ENCODE measurements around the gene SETD5. TPM values are rescaled to one million over a fixed set of nuclear protein-coding genes. Genes with fewer than 3 reads are reported as not detected.

The SETD5 gene
- total RNA-seq, 1 donor from 2014 or later = 239 TPM

- no peaks in the 10 kb centered on the region for H3K27me3 ChIP-seq
- intact Hi-C loops (cut with DNase I) = loop anchor here (10.0 kb wide), 1 partner anchor 523 kb away; the partner anchor contains the start of gene IL17RC
- TF ChIP-seq, protein P1, sequence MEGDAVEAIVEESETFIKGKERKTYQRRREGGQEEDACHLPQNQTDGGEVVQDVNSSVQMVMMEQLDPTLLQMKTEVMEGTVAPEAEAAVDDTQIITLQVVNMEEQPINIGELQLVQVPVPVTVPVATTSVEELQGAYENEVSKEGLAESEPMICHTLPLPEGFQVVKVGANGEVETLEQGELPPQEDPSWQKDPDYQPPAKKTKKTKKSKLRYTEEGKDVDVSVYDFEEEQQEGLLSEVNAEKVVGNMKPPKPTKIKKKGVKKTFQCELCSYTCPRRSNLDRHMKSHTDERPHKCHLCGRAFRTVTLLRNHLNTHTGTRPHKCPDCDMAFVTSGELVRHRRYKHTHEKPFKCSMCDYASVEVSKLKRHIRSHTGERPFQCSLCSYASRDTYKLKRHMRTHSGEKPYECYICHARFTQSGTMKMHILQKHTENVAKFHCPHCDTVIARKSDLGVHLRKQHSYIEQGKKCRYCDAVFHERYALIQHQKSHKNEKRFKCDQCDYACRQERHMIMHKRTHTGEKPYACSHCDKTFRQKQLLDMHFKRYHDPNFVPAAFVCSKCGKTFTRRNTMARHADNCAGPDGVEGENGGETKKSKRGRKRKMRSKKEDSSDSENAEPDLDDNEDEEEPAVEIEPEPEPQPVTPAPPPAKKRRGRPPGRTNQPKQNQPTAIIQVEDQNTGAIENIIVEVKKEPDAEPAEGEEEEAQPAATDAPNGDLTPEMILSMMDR (IDR thresholded peaks at IDR 0.05) = no peak
- no peaks in the 10 kb centered on the region for H3K9me3 ChIP-seq
- H3K27ac ChIP-seq = peak overlapping the region in 1 of 2 donors; percentile 27
- peaks cover 8 to 33% of the 10 kb centered on the region in 2 donors for H3K4me1 ChIP-seq
- H3K4me3 ChIP-seq = no peak overlapping the region
- peaks cover 55 to 58% of the 10 kb centered on the region in 2 donors for H3K36me3 ChIP-seq
- no peak for DNase-seq (ENCODE audit: low spot score in 2 of 2)
Measured at GRCh38 chr3:9392041-9392440, 5.4 kb upstream of the SETD5 start.

- intact Hi-C loops (cut with DNase I) = loop anchor here (1.0 to 10.0 kb wide), 3 partner anchors 32 to 617 kb away; partner anchors contain the start of genes IL17RC and THUMPD3
- peaks cover 11 to 46% of the 10 kb centered on the region in 2 donors for H3K4me1 ChIP-seq
Measured at GRCh38 chr3:9395570-9396300, 1.7 kb upstream of the SETD5 start.

GRCh38 chr3:9396301-9396631, 1.1 kb upstream of the SETD5 start:
- no peaks in the 10 kb centered on the region for H3K27me3 ChIP-seq
- peak overlapping the region; percentile 81 to 89 for H3K4me3 ChIP-seq
- H3K36me3 ChIP-seq = peaks cover 13 to 16% of the 10 kb centered on the region in 2 donors
- no peaks in the 10 kb centered on the region for H3K9me3 ChIP-seq
- intact Hi-C loops (cut with DNase I) = loop anchor here (1.0 to 10.0 kb wide), 3 partner anchors 33 to 616 kb away; partner anchors contain the start of genes IL17RC and THUMPD3
- peak; percentile 78 to 96 for DNase-seq (ENCODE audit: low spot score in 2 of 2)
- peak overlapping the region; percentile 100 for H3K27ac ChIP-seq
- TF ChIP-seq, protein P1 (IDR thresholded peaks at IDR 0.05) = no peak
- peaks cover 11 to 52% of the 10 kb centered on the region in 2 donors for H3K4me1 ChIP-seq

More at GRCh38 chr3:9395570-9396300, 1.7 kb upstream of the SETD5 start:
- peak overlapping the region; percentile 100 for H3K27ac ChIP-seq
- peak overlapping the region; percentile 81 to 89 for H3K4me3 ChIP-seq
- no peak for DNase-seq (ENCODE audit: low spot score in 2 of 2)
- H3K36me3 ChIP-seq = peaks cover 18 to 22% of the 10 kb centered on the region in 2 donors
- TF ChIP-seq, protein P1 (IDR thresholded peaks at IDR 0.05) = no peak
- no peaks in the 10 kb centered on the region for H3K27me3 ChIP-seq
- no peaks in the 10 kb centered on the region for H3K9me3 ChIP-seq

- intact Hi-C loops (cut with DNase I) = loop anchor here (1.0 to 10.0 kb wide), 3 partner anchors 33 to 616 kb away; partner anchors contain the start of genes IL17RC and THUMPD3
- TF ChIP-seq, protein P1 (IDR thresholded peaks at IDR 0.05) = no peak
- H3K4me3 ChIP-seq = peak overlapping the region; percentile 81 to 89
- no peaks in the 10 kb centered on the region for H3K27me3 ChIP-seq
- no peaks in the 10 kb centered on the region for H3K9me3 ChIP-seq
- peaks cover 8 to 12% of the 10 kb centered on the region in 2 donors for H3K36me3 ChIP-seq
- peak overlapping the region; percentile 100 for H3K27ac ChIP-seq
- peak; percentile 97 to 99 for DNase-seq (ENCODE audit: low spot score in 2 of 2)
- H3K4me1 ChIP-seq = peaks cover 11 to 54% of the 10 kb centered on the region in 2 donors
Measured at GRCh38 chr3:9396632-9397331, 633 bp upstream of the SETD5 start.

- Histone ChIP-seq H3K9me3 (no peaks in the 10 kb centered on the region), H3K27ac (peak overlapping the region; percentile 100), H3K4me3 (peak overlapping the region; percentile 89 to 97), H3K36me3 (peaks cover 4 to 7% of the 10 kb centered on the region in 2 donors), H3K27me3 (no peaks in the 10 kb centered on the region), H3K4me1 (peaks cover 8 to 59% of the 10 kb centered on the region in 2 donors)
- DNase-seq (ENCODE audit: low spot score in 2 of 2) = peak; percentile 9 to 70
- TF ChIP-seq, protein P1 (IDR thresholded peaks at IDR 0.05) = peak in 1 of 3 experiments; percentile 5
- intact Hi-C loops (cut with DNase I) = loop anchor here (5.0 to 10.0 kb wide), 2 partner anchors 517 to 614 kb away; partner anchors contain the start of gene IL17RC
Measured at GRCh38 chr3:9397906-9398699, 688 bp downstream of the SETD5 start.

Data from ascending aorta (tissue), 2 donors.